Measurements from ENCODE around the gene SETD3.

Gene SETD3

DNA sequence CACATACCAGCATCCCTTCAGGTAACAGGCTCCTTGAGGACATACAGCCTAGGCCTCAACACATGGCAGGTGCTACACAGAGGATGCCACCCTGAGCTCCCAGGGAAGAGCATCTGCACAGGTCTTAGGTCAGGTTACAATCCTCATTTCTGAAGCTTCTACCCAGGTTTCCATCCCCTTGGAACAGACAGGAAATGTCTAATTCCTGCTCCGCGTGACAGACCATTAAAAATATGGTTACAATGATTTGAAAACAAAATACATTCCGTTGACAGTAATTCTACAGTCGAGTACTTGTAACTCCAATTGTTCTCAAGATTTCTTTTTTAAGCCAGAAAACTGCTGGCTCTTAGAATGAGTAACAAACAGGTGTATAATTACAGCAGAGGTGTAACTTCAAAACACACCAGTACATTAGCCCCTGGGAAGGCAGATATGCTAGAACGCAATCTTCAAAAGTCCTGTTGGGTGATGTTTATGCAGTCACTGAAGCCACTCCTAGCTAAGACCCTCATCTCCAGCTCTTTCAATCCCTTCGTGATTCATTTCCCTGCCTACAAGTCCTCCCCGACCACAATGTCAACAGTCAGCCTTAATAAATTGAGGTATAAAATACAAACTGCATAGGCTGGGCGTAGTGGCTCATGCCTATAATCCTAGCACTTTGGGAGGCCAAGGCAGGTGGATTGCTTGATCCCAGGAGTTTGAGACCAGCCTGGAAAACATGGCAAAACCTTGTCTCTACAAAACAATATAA is 11.6 kb downstream of the SETD3 start:
- TF ChIP-seq, protein P1, sequence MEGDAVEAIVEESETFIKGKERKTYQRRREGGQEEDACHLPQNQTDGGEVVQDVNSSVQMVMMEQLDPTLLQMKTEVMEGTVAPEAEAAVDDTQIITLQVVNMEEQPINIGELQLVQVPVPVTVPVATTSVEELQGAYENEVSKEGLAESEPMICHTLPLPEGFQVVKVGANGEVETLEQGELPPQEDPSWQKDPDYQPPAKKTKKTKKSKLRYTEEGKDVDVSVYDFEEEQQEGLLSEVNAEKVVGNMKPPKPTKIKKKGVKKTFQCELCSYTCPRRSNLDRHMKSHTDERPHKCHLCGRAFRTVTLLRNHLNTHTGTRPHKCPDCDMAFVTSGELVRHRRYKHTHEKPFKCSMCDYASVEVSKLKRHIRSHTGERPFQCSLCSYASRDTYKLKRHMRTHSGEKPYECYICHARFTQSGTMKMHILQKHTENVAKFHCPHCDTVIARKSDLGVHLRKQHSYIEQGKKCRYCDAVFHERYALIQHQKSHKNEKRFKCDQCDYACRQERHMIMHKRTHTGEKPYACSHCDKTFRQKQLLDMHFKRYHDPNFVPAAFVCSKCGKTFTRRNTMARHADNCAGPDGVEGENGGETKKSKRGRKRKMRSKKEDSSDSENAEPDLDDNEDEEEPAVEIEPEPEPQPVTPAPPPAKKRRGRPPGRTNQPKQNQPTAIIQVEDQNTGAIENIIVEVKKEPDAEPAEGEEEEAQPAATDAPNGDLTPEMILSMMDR (IDR thresholded peaks at IDR 0.05; ENCODE audit: insufficient read depth, low read length, missing control alignments): no peak
- ChIA-PET POLR2A (no interaction called here), CTCF (interaction anchor here (1.0 kb wide), 1 partner anchor 13 kb away, joined by 3 read pairs; no protein-coding TSS in a partner anchor)
- no peak overlapping the region for H3K4me3 ChIP-seq (ENCODE audit: low read depth, low read length)
- DNase-seq (ENCODE audit: low read depth, low spot score): no peak

DNA sequence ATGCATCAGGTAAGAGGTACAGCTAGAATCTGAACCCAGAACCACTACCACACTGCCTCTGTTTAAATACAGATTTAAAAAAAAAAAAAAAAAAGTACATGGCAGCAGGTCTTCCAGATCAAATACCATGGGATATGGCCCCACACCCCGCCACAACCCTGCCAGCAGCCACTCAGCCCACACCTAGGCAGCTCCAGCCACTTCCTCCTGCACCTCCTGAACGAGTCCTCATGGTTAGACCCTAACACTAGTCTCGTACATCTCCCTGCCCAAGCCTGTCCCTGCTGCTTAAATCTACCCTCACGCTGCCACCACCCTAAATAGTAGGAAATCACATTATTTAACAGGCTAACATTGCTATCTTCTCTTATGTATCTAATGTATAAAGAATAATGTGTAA is 12.6 kb downstream of the SETD3 start:
- POLR2A ChIA-PET: no interaction called here
- DNase-seq (ENCODE audit: low read depth, low spot score): no peak
- TF ChIP-seq, protein P1 (IDR thresholded peaks at IDR 0.05; ENCODE audit: insufficient read depth, low read length, missing control alignments): no peak
- no peak overlapping the region for H3K4me3 ChIP-seq (ENCODE audit: low read depth, low read length)
- CTCF ChIA-PET: interaction anchor here (0.8 kb wide), 1 partner anchor 13 kb away, joined by 3 read pairs; no protein-coding TSS in a partner anchor

DNA sequence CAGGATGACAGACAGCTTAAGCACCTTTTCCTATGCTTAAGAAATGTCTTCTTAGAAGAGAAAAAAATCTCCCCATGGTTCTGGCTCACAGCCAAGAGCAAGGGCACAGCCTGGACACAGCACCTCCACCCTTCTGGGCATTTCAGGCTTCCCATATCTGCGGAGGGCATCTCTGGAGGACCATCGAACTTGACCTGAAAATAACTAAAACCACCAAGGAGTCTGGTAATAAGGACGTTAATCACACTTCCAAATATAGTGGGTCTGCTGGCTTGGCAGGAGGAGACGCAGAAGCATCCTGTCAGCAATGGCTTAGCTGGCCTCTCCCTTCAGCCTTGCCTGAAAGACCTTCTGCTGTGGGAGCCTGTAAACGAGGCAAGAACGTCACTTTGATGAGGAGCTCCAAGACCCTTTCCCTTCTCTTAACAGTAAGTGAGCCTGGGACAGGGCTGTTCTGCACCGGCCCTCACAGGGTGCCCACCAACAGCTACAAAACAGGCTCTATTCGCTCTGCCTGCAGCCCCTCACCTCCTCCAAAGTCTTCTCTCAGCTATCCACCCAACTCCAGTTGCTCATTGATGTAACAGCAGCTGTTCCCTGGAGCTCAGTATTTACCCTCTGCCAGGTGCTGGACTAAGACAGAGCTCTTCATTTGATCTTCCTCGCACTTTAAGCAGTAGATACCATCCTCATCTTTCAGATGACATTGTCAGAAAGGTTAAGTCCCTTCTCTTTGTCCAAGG is 13.2 kb downstream of the SETD3 start:
- TF ChIP-seq, protein P1 (IDR thresholded peaks at IDR 0.05; ENCODE audit: insufficient read depth, low read length, missing control alignments): no peak
- POLR2A ChIA-PET: no interaction called here
- CTCF ChIA-PET: interaction anchor here (0.8 kb wide), 1 partner anchor 13 kb away, joined by 3 read pairs; no protein-coding TSS in a partner anchor
- no peak for DNase-seq (ENCODE audit: low read depth, low spot score)
- no peak overlapping the region for H3K4me3 ChIP-seq (ENCODE audit: low read depth, low read length)

DNA sequence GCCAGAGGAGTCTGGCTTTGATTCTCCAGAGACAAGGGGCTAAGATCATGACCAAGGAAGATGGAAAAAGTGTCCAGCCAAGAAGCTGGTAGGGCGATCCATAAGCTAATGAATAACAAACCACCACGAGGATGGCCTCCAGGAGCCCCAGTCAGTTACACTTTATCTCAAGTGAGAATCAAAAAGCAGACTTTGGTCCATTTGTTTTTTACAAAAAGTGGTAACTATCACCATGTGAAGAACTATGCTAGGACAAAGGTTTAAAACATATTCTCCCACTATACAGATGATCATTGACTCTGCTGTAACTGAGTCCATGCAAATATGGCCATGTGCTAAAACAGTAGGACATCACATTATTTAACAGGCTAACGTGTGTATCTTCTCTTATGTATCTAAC is 13.9 kb downstream of the SETD3 start:
- ChIA-PET POLR2A (no interaction called here), CTCF (no interaction called here)
- no peak overlapping the region for H3K4me3 ChIP-seq (ENCODE audit: low read depth, low read length)
- DNase-seq (ENCODE audit: low read depth, low spot score): no peak
- TF ChIP-seq, protein P1 (IDR thresholded peaks at IDR 0.05; ENCODE audit: insufficient read depth, low read length, missing control alignments): no peak

DNA sequence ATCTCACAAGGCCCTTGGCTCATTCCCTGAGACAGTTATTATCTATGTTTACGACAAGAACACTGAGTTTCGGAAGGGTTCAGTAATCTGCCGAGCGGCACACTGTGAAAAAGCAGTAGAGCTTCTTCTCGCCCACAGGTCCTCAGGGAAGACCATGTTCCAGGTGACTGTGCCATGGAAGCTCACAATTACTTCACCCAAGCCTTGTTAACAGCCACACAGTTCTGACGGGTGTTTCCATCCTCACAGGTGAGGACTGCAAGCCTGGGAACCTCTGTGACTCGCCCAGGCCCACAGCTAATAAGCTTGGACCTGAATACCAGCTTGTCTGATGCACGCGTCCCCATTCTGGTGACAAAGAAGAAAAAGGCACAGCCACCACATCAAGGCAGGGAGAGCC is 15.4 kb downstream of the SETD3 start:
- TF ChIP-seq, protein P1 (IDR thresholded peaks at IDR 0.05; ENCODE audit: insufficient read depth, low read length, missing control alignments): no peak
- no peak overlapping the region for H3K4me3 ChIP-seq (ENCODE audit: low read depth, low read length)
- no peak for DNase-seq (ENCODE audit: low read depth, low spot score)
- ChIA-PET CTCF (interaction anchor here (1.8 kb wide), 1 partner anchor 9 kb away, joined by 4 read pairs; no protein-coding TSS in a partner anchor), POLR2A (no interaction called here)

DNA sequence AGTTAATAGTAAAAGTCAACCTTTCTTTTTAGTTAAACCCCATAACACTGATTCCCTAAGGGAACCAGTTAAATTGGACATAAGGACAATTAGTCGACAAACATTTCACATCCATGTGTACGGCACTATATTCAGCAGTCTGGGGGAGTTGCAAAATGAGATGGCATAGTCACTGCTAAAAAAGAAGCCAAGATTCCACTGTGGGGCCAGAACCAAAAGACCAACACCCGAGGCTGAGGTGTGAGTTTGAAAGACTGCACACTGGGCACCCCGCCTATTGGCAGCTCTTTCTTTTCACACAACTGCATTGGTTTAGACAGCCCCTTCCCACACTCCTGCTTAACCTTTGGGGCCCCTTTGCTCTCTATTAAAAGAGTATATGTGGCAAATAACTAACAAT is 16.7 kb downstream of the SETD3 start:
- no peak for DNase-seq (ENCODE audit: low read depth, low spot score)
- no peak overlapping the region for H3K4me3 ChIP-seq (ENCODE audit: low read depth, low read length)
- TF ChIP-seq, protein P1 (IDR thresholded peaks at IDR 0.05; ENCODE audit: insufficient read depth, low read length, missing control alignments): no peak
- ChIA-PET CTCF (interaction anchor here (1.1 kb wide), 1 partner anchor 14 kb away, joined by 3 read pairs; no protein-coding TSS in a partner anchor), POLR2A (no interaction called here)
